H1 (cell line): Measurements from ENCODE around the gene SOS1. TPM values are rescaled to one million over a fixed set of nuclear protein-coding genes. Genes with fewer than 3 reads are reported as not detected.

Source experiments
- CTCF ChIA-PET: fragments of 300-600 bp; sonication (Branson Sonifier 250); formaldehyde crosslinking; loops from one replicate; lab custom pipeline; 2021; ENCODE audit not compliant: partially characterized antibody; lab: Charles Lee
- POLR2A ChIA-PET: fragments of 300-600 bp; sonication (Branson Sonifier 250); formaldehyde crosslinking; loops from one replicate; lab custom pipeline; 2021; ENCODE audit warnings: inconsistent platforms; ENCODE audit not compliant: partially characterized antibody; lab: Charles Lee
- DNase-seq, 2 experiments: peaks; one replicate each; pipeline versions ENCODE4 v3.0.0 to v3.0.0-alpha.2; 2010 to 2022; ENCODE audit warnings: low spot score in 2 of 2, low read depth in 1 of 2, mixed read lengths in 1 of 2
- FAIRE-seq: peaks from 2 replicates; lab custom pipeline; 2011; peaks lifted over from hg19 to GRCh38; lab: Jason Lieb, UNC
- H2AFZ ChIP-seq: 2 replicates; pipeline ENCODE4 v1.8.1; 2012; ENCODE audit warnings: low read length, inconsistent platforms
- H2AK5ac ChIP-seq: 2 replicates; pipeline ENCODE4 v1.6.1; 2013; ENCODE audit warnings: low read depth, low read length
- H2BK120ac ChIP-seq: replicated peaks from 2 replicates; pipeline ENCODE3; 2013; ENCODE audit warnings: low read depth, low read length, inconsistent platforms
- H2BK12ac ChIP-seq: 2 replicates; pipeline ENCODE4 v1.6.1; 2013; ENCODE audit warnings: low read depth, low read length
- H2BK15ac ChIP-seq: 2 replicates; pipeline ENCODE4 v1.6.1; 2013; ENCODE audit warnings: low read length
- H2BK20ac ChIP-seq: 2 replicates; pipeline ENCODE4 v1.6.1; 2013; ENCODE audit warnings: low read length
- H2BK5ac ChIP-seq: 2 replicates; pipeline ENCODE4 v1.6.1; 2013; ENCODE audit warnings: low read depth, low read length
- H3K14ac ChIP-seq: 2 replicates; pipeline ENCODE4 v1.6.1; 2013; ENCODE audit warnings: inconsistent platforms; ENCODE audit not compliant: insufficient read length
- H3K18ac ChIP-seq: 2 replicates; pipeline ENCODE4 v1.6.1; 2013; ENCODE audit warnings: low read length; ENCODE audit errors: extremely low read depth
- H3K23ac ChIP-seq: 2 replicates; pipeline ENCODE4 v1.6.1; 2013; ENCODE audit warnings: inconsistent platforms; ENCODE audit not compliant: insufficient read length
- H3K23me2 ChIP-seq: 2 replicates; pipeline ENCODE4 v1.6.1; 2013; ENCODE audit warnings: low read depth, low read length
- H3K27ac ChIP-seq: 2 replicates; pipeline ENCODE4 v1.6.1; 2011; ENCODE audit warnings: low read depth, low read length, inconsistent platforms
- H3K27me3 ChIP-seq, 4 experiments: replicated peaks in 1 of 4; 1 replicate in 1 of 4; 2 replicates in 3 of 4; pipeline versions ENCODE4 v1.6.1 to v1.8.1; 2011 to 2013; ENCODE audit warnings: low read length in 3 of 4, mild to moderate bottlenecking in 3 of 4, inconsistent platforms in 2 of 4, mixed read lengths in 2 of 4, moderate library complexity in 1 of 4; ENCODE audit not compliant: control insufficient read depth in 3 of 4, insufficient read depth in 3 of 4; ENCODE audit errors: extremely low read depth in 1 of 4
- H3K36me3 ChIP-seq, 4 experiments: 2 replicates each; pipeline versions ENCODE4 v1.6.1 to v1.8.1; 2011 to 2013; ENCODE audit warnings: mild to moderate bottlenecking in 4 of 4, low read length in 3 of 4, moderate library complexity in 2 of 4, control low read depth in 1 of 4, inconsistent platforms in 1 of 4; ENCODE audit not compliant: insufficient read depth in 4 of 4, control insufficient read depth in 2 of 4
- H3K4ac ChIP-seq: replicated peaks from 2 replicates; pipeline ENCODE3; 2013; ENCODE audit warnings: low read length, low read depth, mixed read lengths, inconsistent platforms; ENCODE audit not compliant: insufficient read length
- H3K4me1 ChIP-seq, 4 experiments: replicated peaks in 1 of 4; 1 replicate in 1 of 4; 2 replicates in 3 of 4; pipeline versions ENCODE4 v1.6.1 to v1.8.1; 2011 to 2013; ENCODE audit warnings: low read length in 3 of 4, inconsistent platforms in 2 of 4, mixed read lengths in 1 of 4; ENCODE audit not compliant: insufficient read depth in 4 of 4, control insufficient read depth in 3 of 4
- H3K4me2 ChIP-seq, 2 experiments: 2 replicates each; pipeline versions ENCODE4 v1.6.1 to v1.8.1; 2011 to 2013; ENCODE audit warnings: low read depth in 2 of 2, low read length in 2 of 2, control low read depth in 1 of 2, inconsistent platforms in 1 of 2, mild to moderate bottlenecking in 1 of 2; ENCODE audit not compliant: insufficient read depth in 1 of 2
- H3K4me3 ChIP-seq, 4 experiments: fragments of 200-600, 300-600 bp in 1 of 4; sonication (generic), shearing (Covaris generic), sonication (Bioruptor Twin) in 1 of 4; 2 replicates each; pipeline versions ENCODE4 v1.5.1 to v1.8.1; 2011 to 2016; ENCODE audit warnings: low read length in 4 of 4, low read depth in 3 of 4, control low read depth in 2 of 4, inconsistent platforms in 2 of 4, mild to moderate bottlenecking in 2 of 4, mixed read lengths in 1 of 4, moderate library complexity in 1 of 4; ENCODE audit not compliant: insufficient read depth in 2 of 4; ENCODE audit errors: extremely low read depth in 1 of 4
- H3K56ac ChIP-seq: replicated peaks from 2 replicates; pipeline ENCODE3; 2013; ENCODE audit warnings: low read depth, mild to moderate bottlenecking, mixed read lengths, low read length, inconsistent platforms; ENCODE audit not compliant: insufficient read length
- H3K79me1 ChIP-seq: 2 replicates; pipeline ENCODE4 v1.6.1; 2013; ENCODE audit warnings: low read depth, low read length, control low read depth
- H3K79me2 ChIP-seq, 2 experiments: 2 replicates each; pipeline versions ENCODE4 v1.6.1 to v1.8.1; 2012 to 2013; ENCODE audit warnings: low read length in 2 of 2, mild to moderate bottlenecking in 2 of 2, inconsistent platforms in 1 of 2; ENCODE audit not compliant: insufficient read depth in 2 of 2, control insufficient read depth in 1 of 2
- H3K9ac ChIP-seq, 4 experiments: replicated peaks in 1 of 4; 1 replicate in 1 of 4; 2 replicates in 3 of 4; pipeline versions ENCODE4 v1.6.1 to v1.8.1; 2011 to 2013; ENCODE audit warnings: low read depth in 3 of 4, low read length in 3 of 4, control low read depth in 2 of 4, mild to moderate bottlenecking in 2 of 4, moderate library complexity in 2 of 4, inconsistent platforms in 1 of 4; ENCODE audit errors: extremely low read depth in 1 of 4
- H3K9me3 ChIP-seq, 2 experiments: 2 replicates each; pipeline versions ENCODE4 v1.6.1 to v1.8.1; 2012 to 2013; ENCODE audit warnings: mild to moderate bottlenecking in 2 of 2, moderate library complexity in 2 of 2, control low read depth in 1 of 2, inconsistent platforms in 1 of 2, low read depth in 1 of 2, low read length in 1 of 2, mixed read lengths in 1 of 2; ENCODE audit not compliant: insufficient read depth in 2 of 2
- H4K20me1 ChIP-seq, 2 experiments: replicated peaks in 1 of 2; 2 replicates each; pipeline versions ENCODE3 to v1.8.1; 2011 to 2013; ENCODE audit warnings: inconsistent platforms in 2 of 2, low read length in 2 of 2, mild to moderate bottlenecking in 1 of 2; ENCODE audit not compliant: insufficient read depth in 2 of 2, control insufficient read depth in 1 of 2
- H4K5ac ChIP-seq: 2 replicates; pipeline ENCODE4 v1.6.1; 2013; ENCODE audit warnings: low read length, low read depth, mixed read lengths, inconsistent platforms; ENCODE audit not compliant: insufficient read length
- H4K8ac ChIP-seq: 2 replicates; pipeline ENCODE4 v1.8.0; 2013; ENCODE audit warnings: mild to moderate bottlenecking, moderate library complexity, low read length, inconsistent platforms; ENCODE audit not compliant: insufficient read depth; ENCODE audit errors: extremely low read depth
- H4K91ac ChIP-seq: replicated peaks from 2 replicates; pipeline ENCODE3; 2013; ENCODE audit warnings: low read length, mixed read lengths, inconsistent platforms; ENCODE audit not compliant: insufficient read length
- CBX8 ChIP-seq: fragments of 300-800, 300-1000 bp; sonication (generic); IDR thresholded peaks from 2 replicates; pipeline ENCODE4 v1.7.1; 2016; ENCODE audit warnings: low read depth, low read length, borderline replicate concordance
- CREB1 ChIP-seq: IDR thresholded peaks from 2 replicates; pipeline ENCODE4 v1.6.1; 2012; ENCODE audit warnings: inconsistent platforms
- HDAC2 ChIP-seq, 2 experiments: fragments of 300-600 bp in 1 of 2; sonication (generic) in 1 of 2; IDR thresholded peaks; 2 replicates each; pipeline ENCODE4 v1.6.1; 2011 to 2012; ENCODE audit warnings: low read depth in 2 of 2, low read length in 2 of 2, mild to moderate bottlenecking in 2 of 2, moderate library complexity in 2 of 2, borderline replicate concordance in 1 of 2, inconsistent platforms in 1 of 2
- JUND ChIP-seq: IDR thresholded peaks from 2 replicates; pipeline ENCODE4 v1.6.1; 2011; ENCODE audit warnings: mild to moderate bottlenecking, improper control_type of control experiment, low read length
- NRF1 ChIP-seq: IDR thresholded peaks from 2 replicates; pipeline ENCODE4 v1.6.1; 2011; ENCODE audit warnings: mild to moderate bottlenecking, low read depth, low read length, improper control_type of control experiment
- RXRA ChIP-seq: IDR thresholded peaks from 2 replicates; pipeline ENCODE4 v1.6.1; 2011; ENCODE audit warnings: low read depth, mild to moderate bottlenecking, low read length, moderate library complexity; ENCODE audit not compliant: insufficient read depth
- SAP30 ChIP-seq: fragments of 300-600 bp; sonication (generic); IDR thresholded peaks from 2 replicates; pipeline ENCODE4 v1.7.1; 2012; ENCODE audit warnings: low read length, moderate library complexity, mild to moderate bottlenecking, inconsistent platforms; ENCODE audit not compliant: insufficient read depth, insufficient replicate concordance
- SIN3A ChIP-seq, 2 experiments: IDR thresholded peaks in 1 of 2; conservative IDR thresholded peaks in 1 of 2; 2 replicates each; pipeline ENCODE4 v1.6.1; 2011 to 2012; ENCODE audit warnings: low read length in 2 of 2, improper control_type of control experiment in 1 of 2, low read depth in 1 of 2, mild to moderate bottlenecking in 1 of 2
- SIX5 ChIP-seq: IDR thresholded peaks from 2 replicates; pipeline ENCODE4 v1.6.1; 2011; ENCODE audit warnings: mild to moderate bottlenecking, low read depth, low read length
- TCF12 ChIP-seq: IDR thresholded peaks from 2 replicates; pipeline ENCODE4 v1.6.1; 2011; ENCODE audit warnings: low read depth, mild to moderate bottlenecking, low read length
- polyA plus RNA-seq, 7 experiments: library from polyadenylated mRNA; depleted of rRNA in 3 of 7; stranded (reverse) in 5 of 7; unstranded in 2 of 7; fragments of >200 nt in 5 of 7; fragments of 200-250 nt in 2 of 7; gene quantifications; 1 replicate in 5 of 7; 2 replicates in 1 of 7; 4 replicates in 1 of 7; pipeline versions ENCODE4 v1.2.1 to v1.2.3, GENCODE V29; 2011 to 2013; ENCODE audit warnings: missing spikeins in 2 of 7, mixed read lengths in 2 of 7
- total RNA-seq: library from RNA; stranded (reverse); fragmentation: NEBNext Ultra II Directional; extraction: Animal tissue kit (Norgen Biotek cat#: 25700); gene quantifications from 2 replicates; pipeline ENCODE4 v1.2.1, GENCODE V29; 2021
- TF ChIP-seq, protein P1 (sequence below): IDR thresholded peaks from 2 replicates; pipeline ENCODE4 v1.6.1; 2011; ENCODE audit warnings: low read depth, mild to moderate bottlenecking, low read length; ENCODE audit not compliant: insufficient read depth
- TF ChIP-seq, protein P2 (sequence below), 3 experiments: IDR thresholded peaks; 1 replicate in 2 of 3; 2 replicates in 1 of 3; pipeline versions ENCODE4 v1.5.1 to v1.6.1; 2011; ENCODE audit warnings: low read length in 3 of 3, mild to moderate bottlenecking in 3 of 3, inconsistent platforms in 2 of 3, low read depth in 1 of 3, moderate library complexity in 1 of 3; ENCODE audit not compliant: insufficient read depth in 1 of 3; ENCODE audit errors: control extremely low read depth in 1 of 3

The SOS1 gene
- total and polyA plus RNA-seq, 2 of the 8 experiments (the other 6 are each of a cell fraction or from before 2014, with no cell fraction given) = 25.7 to 27.0 TPM

DNA sequence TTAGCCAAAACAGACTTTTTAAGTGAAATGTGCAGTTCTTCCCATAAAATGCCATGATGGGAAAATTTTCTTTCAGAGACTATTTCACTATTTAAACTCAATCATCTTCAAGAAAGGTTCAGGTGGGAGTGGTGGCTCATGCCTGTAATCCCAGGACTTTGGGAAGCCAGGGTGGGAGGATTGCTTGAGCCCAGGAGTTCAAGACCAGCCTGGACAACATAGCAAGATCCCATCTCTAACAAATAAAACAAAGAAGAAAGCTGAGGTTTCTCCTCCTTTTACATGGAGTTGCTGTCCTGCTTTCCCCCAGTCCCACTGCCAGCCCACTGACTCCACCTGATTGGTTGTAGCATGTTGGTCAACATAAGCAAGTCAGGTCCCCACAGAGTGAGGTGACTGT is 25.8 kb upstream of the SOS1 start:
- H3K79me2 ChIP-seq = no peaks in the 10 kb centered on the region
- no peak overlapping the region for H3K18ac ChIP-seq
- no peak overlapping the region for H3K14ac ChIP-seq
- H3K4ac ChIP-seq = no peak overlapping the region
- ChIA-PET POLR2A (no interaction called here), CTCF (no interaction called here)
- no peaks in the 10 kb centered on the region for H3K79me1 ChIP-seq
- no peak overlapping the region for H3K4me3 ChIP-seq
- no peak overlapping the region for H3K27ac ChIP-seq
- no peak overlapping the region for H2AFZ ChIP-seq
- H3K4me2 ChIP-seq = no peak overlapping the region
- no peaks in the 10 kb centered on the region for H3K36me3 ChIP-seq
- H3K4me1 ChIP-seq = peaks cover 0 to 2% (median 0%) of the 10 kb centered on the region in 4 experiments; a peak in 2 of 7 replicates
- no peaks in the 10 kb centered on the region for H3K27me3 ChIP-seq
- FAIRE-seq (no peak), DNase-seq (no peak)
- H2BK12ac ChIP-seq = no peak overlapping the region
- H3K23ac ChIP-seq = no peak overlapping the region
- no peaks in the 10 kb centered on the region for H3K9me3 ChIP-seq
- no peak overlapping the region for H2BK120ac ChIP-seq
- no peak overlapping the region for H2BK15ac ChIP-seq
- no peak overlapping the region for H3K9ac ChIP-seq
- H4K20me1 ChIP-seq = no peaks in the 10 kb centered on the region
- no peak overlapping the region for H4K8ac ChIP-seq
- H2BK20ac ChIP-seq = no peak overlapping the region
- no peak overlapping the region for H4K91ac ChIP-seq
- H3K56ac ChIP-seq = no peak overlapping the region
- no peak overlapping the region for H2BK5ac ChIP-seq
- H3K23me2 ChIP-seq = no peaks in the 10 kb centered on the region
- H4K5ac ChIP-seq = no peak overlapping the region
- H2AK5ac ChIP-seq = no peak overlapping the region
- TF ChIP-seq CBX8 = no peak
- TF ChIP-seq SIX5 = no peak
- no peak for TF ChIP-seq SIN3A (conservative IDR thresholded peaks at IDR 0.05 in 1 of 2, IDR thresholded peaks at IDR 0.05 in 1 of 2; ENCODE audit: low read depth in 1 of 2, low read length in 2 of 2)
- TF ChIP-seq JUND = no peak
- TF ChIP-seq TCF12 = no peak
- TF ChIP-seq CREB1 = no peak
- TF ChIP-seq NRF1 = no peak
- no peak for TF ChIP-seq HDAC2 (IDR thresholded peaks at IDR 0.05; ENCODE audit: borderline replicate concordance in 1 of 2, low read depth in 2 of 2, low read length in 2 of 2)
- TF ChIP-seq, protein P1, sequence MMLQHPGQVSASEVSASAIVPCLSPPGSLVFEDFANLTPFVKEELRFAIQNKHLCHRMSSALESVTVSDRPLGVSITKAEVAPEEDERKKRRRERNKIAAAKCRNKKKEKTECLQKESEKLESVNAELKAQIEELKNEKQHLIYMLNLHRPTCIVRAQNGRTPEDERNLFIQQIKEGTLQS = no peak
- no peak for TF ChIP-seq SAP30
- TF ChIP-seq, protein P2, sequence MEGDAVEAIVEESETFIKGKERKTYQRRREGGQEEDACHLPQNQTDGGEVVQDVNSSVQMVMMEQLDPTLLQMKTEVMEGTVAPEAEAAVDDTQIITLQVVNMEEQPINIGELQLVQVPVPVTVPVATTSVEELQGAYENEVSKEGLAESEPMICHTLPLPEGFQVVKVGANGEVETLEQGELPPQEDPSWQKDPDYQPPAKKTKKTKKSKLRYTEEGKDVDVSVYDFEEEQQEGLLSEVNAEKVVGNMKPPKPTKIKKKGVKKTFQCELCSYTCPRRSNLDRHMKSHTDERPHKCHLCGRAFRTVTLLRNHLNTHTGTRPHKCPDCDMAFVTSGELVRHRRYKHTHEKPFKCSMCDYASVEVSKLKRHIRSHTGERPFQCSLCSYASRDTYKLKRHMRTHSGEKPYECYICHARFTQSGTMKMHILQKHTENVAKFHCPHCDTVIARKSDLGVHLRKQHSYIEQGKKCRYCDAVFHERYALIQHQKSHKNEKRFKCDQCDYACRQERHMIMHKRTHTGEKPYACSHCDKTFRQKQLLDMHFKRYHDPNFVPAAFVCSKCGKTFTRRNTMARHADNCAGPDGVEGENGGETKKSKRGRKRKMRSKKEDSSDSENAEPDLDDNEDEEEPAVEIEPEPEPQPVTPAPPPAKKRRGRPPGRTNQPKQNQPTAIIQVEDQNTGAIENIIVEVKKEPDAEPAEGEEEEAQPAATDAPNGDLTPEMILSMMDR (IDR thresholded peaks at IDR 0.05; ENCODE audit: control extremely low read depth in 1 of 3, insufficient read depth in 1 of 3, low read depth in 1 of 3, low read length in 3 of 3) = no peak
- TF ChIP-seq RXRA = no peak
